Measurements from ENCODE around the gene TDP1. TPM values are rescaled to one million over a fixed set of nuclear protein-coding genes. Genes with fewer than 3 reads are reported as not detected.

The TDP1 gene
- total and polyA plus RNA-seq, 2 of the 13 experiments (the other 11 are each of a cell fraction or from before 2014, with no cell fraction given) = 16.4 to 31.2 TPM

GRCh38 chr14:90087433-90087832 is 131.7 kb downstream of the TDP1 start (continued):
- TF ChIP-seq, protein P1, sequence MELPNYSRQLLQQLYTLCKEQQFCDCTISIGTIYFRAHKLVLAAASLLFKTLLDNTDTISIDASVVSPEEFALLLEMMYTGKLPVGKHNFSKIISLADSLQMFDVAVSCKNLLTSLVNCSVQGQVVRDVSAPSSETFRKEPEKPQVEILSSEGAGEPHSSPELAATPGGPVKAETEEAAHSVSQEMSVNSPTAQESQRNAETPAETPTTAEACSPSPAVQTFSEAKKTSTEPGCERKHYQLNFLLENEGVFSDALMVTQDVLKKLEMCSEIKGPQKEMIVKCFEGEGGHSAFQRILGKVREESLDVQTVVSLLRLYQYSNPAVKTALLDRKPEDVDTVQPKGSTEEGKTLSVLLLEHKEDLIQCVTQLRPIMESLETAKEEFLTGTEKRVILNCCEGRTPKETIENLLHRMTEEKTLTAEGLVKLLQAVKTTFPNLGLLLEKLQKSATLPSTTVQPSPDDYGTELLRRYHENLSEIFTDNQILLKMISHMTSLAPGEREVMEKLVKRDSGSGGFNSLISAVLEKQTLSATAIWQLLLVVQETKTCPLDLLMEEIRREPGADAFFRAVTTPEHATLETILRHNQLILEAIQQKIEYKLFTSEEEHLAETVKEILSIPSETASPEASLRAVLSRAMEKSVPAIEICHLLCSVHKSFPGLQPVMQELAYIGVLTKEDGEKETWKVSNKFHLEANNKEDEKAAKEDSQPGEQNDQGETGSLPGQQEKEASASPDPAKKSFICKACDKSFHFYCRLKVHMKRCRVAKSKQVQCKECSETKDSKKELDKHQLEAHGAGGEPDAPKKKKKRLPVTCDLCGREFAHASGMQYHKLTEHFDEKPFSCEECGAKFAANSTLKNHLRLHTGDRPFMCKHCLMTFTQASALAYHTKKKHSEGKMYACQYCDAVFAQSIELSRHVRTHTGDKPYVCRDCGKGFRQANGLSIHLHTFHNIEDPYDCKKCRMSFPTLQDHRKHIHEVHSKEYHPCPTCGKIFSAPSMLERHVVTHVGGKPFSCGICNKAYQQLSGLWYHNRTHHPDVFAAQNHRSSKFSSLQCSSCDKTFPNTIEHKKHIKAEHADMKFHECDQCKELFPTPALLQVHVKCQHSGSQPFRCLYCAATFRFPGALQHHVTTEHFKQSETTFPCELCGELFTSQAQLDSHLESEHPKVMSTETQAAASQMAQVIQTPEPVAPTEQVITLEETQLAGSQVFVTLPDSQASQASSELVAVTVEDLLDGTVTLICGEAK (IDR thresholded peaks at IDR 0.05) = no peak
- TF ChIP-seq, protein P1 (CRISPR knock-in tag; IDR thresholded peaks at IDR 0.05) = no peak
- TF ChIP-seq HNRNPK (IDR thresholded peaks at IDR 0.05; ENCODE audit: low read depth, low read length, poor library complexity, severe bottlenecking) (no peak), FLYWCH1 (CRISPR knock-in tag; IDR thresholded peaks at IDR 0.05) (no peak), FOXK1 (CRISPR knock-in tag; IDR thresholded peaks at IDR 0.05; ENCODE audit: borderline replicate concordance, low read depth) (peak; percentile 27; the same call in 1 of the 2 replicates), MEF2D (CRISPR knock-in tag; IDR thresholded peaks at IDR 0.05) (peak; percentile 52; the same call in 1 of the 2 replicates), ZNF292 (CRISPR knock-in tag; IDR thresholded peaks at IDR 0.05; ENCODE audit: borderline replicate concordance, low read depth) (peak; percentile 49; the same call in 1 of the 2 replicates), ZNF253 (CRISPR knock-in tag; IDR thresholded peaks at IDR 0.05; ENCODE audit: borderline replicate concordance) (no peak), ASH2L (IDR thresholded peaks at IDR 0.05; ENCODE audit: insufficient read length, low read depth, low read length) (no peak), SSRP1 (CRISPR knock-in tag; IDR thresholded peaks at IDR 0.05) (no peak), PRMT3 (CRISPR knock-in tag; IDR thresholded peaks at IDR 0.05; ENCODE audit: borderline replicate concordance, low read depth) (no peak), ARHGAP35 (CRISPR knock-in tag; IDR thresholded peaks at IDR 0.05; ENCODE audit: borderline replicate concordance) (no peak), ZNF260 (CRISPR knock-in tag; IDR thresholded peaks at IDR 0.05; ENCODE audit: borderline replicate concordance, low read depth) (no peak), MAF1 (CRISPR knock-in tag; IDR thresholded peaks at IDR 0.05; ENCODE audit: borderline replicate concordance) (no peak)
- TF ChIP-seq, protein P2, sequence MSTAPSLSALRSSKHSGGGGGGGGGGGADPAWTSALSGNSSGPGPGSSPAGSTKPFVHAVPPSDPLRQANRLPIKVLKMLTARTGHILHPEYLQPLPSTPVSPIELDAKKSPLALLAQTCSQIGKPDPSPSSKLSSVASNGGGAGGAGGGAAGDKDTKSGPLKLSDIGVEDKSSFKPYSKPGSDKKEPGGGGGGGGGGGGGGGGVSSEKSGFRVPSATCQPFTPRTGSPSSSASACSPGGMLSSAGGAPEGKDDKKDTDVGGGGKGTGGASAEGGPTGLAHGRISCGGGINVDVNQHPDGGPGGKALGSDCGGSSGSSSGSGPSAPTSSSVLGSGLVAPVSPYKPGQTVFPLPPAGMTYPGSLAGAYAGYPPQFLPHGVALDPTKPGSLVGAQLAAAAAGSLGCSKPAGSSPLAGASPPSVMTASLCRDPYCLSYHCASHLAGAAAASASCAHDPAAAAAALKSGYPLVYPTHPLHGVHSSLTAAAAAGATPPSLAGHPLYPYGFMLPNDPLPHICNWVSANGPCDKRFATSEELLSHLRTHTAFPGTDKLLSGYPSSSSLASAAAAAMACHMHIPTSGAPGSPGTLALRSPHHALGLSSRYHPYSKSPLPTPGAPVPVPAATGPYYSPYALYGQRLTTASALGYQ (CRISPR knock-in tag; IDR thresholded peaks at IDR 0.05) = no peak
- TF ChIP-seq, protein P3, sequence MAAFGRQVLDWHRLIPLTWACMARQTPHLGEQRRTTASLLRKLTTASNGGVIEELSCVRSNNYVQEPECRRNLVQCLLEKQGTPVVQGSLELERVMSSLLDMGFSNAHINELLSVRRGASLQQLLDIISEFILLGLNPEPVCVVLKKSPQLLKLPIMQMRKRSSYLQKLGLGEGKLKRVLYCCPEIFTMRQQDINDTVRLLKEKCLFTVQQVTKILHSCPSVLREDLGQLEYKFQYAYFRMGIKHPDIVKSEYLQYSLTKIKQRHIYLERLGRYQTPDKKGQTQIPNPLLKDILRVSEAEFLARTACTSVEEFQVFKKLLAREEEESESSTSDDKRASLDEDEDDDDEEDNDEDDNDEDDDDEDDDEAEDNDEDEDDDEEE (CRISPR knock-in tag; IDR thresholded peaks at IDR 0.05) = no peak
- TF ChIP-seq, protein P4, sequence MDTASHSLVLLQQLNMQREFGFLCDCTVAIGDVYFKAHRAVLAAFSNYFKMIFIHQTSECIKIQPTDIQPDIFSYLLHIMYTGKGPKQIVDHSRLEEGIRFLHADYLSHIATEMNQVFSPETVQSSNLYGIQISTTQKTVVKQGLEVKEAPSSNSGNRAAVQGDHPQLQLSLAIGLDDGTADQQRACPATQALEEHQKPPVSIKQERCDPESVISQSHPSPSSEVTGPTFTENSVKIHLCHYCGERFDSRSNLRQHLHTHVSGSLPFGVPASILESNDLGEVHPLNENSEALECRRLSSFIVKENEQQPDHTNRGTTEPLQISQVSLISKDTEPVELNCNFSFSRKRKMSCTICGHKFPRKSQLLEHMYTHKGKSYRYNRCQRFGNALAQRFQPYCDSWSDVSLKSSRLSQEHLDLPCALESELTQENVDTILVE (CRISPR knock-in tag; IDR thresholded peaks at IDR 0.05) = no peak

Measured in HepG2 (cell line).